ENCODE data around the gene SOBP. TPM values are rescaled to one million over a fixed set of nuclear protein-coding genes. Genes with fewer than 3 reads are reported as not detected.
A peak's percentile ranks its signal among the peaks of the same experiment; 100 is the strongest.

SOBP gene
- total RNA-seq, 1 donor from 2014 or later: 13.3 TPM

DNA sequence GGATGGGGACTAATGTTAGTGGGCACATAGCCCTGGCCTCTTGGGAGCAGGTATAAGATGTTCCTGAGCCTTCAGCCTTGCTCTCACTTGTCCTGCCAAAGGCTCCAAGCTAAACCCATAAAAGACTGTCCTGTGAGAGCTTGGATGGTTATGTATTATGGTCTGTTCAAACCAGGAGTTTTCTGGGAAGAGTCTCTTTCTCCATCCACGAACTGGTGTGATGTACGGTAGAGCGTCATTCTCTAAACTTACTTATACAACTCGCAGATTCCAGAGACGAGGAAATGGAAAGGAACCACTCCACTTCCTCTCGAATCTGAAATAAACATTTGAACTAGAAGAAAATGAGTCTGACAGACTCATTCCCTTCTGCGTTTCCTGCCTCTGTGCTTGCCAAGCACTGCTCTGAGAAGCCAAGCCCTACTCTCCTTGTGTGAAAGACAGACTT lies 5.3 kb downstream of the SOBP start:
- no peak for DNase-seq (ENCODE audit: extremely low spot score in 2 of 2)
- peaks cover 35% of the 10 kb centered on the region for H3K4me1 ChIP-seq
- H3K27ac ChIP-seq: peak overlapping the region; percentile 35
- no peaks in the 10 kb centered on the region for H3K9me3 ChIP-seq
- no peaks in the 10 kb centered on the region for H3K36me3 ChIP-seq
- peak overlapping the region in 1 of 2 donors; percentile 14 for H3K4me3 ChIP-seq
- intact Hi-C loops (cut with DNase I): loop anchor here (10.0 kb wide), 1 partner anchor 170 kb away; no protein-coding TSS in a partner anchor
- TF ChIP-seq POLR2A (IDR thresholded peaks at IDR 0.05) (no peak), POLR2AphosphoS5 (IDR thresholded peaks at IDR 0.05; ENCODE audit: insufficient read depth in 1 of 2, low read depth in 1 of 2) (no peak)
- TF ChIP-seq, protein P1, sequence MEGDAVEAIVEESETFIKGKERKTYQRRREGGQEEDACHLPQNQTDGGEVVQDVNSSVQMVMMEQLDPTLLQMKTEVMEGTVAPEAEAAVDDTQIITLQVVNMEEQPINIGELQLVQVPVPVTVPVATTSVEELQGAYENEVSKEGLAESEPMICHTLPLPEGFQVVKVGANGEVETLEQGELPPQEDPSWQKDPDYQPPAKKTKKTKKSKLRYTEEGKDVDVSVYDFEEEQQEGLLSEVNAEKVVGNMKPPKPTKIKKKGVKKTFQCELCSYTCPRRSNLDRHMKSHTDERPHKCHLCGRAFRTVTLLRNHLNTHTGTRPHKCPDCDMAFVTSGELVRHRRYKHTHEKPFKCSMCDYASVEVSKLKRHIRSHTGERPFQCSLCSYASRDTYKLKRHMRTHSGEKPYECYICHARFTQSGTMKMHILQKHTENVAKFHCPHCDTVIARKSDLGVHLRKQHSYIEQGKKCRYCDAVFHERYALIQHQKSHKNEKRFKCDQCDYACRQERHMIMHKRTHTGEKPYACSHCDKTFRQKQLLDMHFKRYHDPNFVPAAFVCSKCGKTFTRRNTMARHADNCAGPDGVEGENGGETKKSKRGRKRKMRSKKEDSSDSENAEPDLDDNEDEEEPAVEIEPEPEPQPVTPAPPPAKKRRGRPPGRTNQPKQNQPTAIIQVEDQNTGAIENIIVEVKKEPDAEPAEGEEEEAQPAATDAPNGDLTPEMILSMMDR (IDR thresholded peaks at IDR 0.05): no peak
- no peaks in the 10 kb centered on the region for H3K27me3 ChIP-seq

DNA sequence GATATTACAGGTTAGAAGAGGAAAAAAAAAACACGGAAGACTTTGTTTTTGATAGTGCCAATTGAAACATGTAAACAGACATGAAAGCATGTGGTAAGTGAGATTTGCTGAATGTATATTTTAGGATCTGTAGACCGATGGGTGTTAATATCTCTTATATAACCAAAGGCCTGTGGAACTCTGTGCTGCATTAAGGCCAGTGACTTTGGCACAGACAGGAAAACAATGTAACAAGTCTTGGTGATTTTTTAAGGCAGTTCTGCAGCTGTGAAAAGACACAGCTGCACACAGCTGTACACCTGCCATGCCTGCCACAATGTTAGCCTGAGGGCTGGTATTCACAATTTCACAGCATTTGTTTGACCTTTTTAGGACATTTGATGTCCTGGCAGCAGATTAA lies 6.1 kb downstream of the SOBP start:
- Histone ChIP-seq H3K9me3 (no peaks in the 10 kb centered on the region), H3K4me1 (peaks cover 31% of the 10 kb centered on the region), H3K4me3 (no peak overlapping the region), H3K27me3 (no peaks in the 10 kb centered on the region), H3K36me3 (no peaks in the 10 kb centered on the region), H3K27ac (peak overlapping the region; percentile 35)
- TF ChIP-seq, protein P1 (IDR thresholded peaks at IDR 0.05): no peak
- TF ChIP-seq POLR2AphosphoS5 (IDR thresholded peaks at IDR 0.05; ENCODE audit: insufficient read depth in 1 of 2, low read depth in 1 of 2) (no peak), POLR2A (IDR thresholded peaks at IDR 0.05) (no peak)
- intact Hi-C loops (cut with DNase I): loop anchor here (10.0 kb wide), 1 partner anchor 169 kb away; no protein-coding TSS in a partner anchor
- DNase-seq (ENCODE audit: extremely low spot score in 2 of 2): no peak

DNA sequence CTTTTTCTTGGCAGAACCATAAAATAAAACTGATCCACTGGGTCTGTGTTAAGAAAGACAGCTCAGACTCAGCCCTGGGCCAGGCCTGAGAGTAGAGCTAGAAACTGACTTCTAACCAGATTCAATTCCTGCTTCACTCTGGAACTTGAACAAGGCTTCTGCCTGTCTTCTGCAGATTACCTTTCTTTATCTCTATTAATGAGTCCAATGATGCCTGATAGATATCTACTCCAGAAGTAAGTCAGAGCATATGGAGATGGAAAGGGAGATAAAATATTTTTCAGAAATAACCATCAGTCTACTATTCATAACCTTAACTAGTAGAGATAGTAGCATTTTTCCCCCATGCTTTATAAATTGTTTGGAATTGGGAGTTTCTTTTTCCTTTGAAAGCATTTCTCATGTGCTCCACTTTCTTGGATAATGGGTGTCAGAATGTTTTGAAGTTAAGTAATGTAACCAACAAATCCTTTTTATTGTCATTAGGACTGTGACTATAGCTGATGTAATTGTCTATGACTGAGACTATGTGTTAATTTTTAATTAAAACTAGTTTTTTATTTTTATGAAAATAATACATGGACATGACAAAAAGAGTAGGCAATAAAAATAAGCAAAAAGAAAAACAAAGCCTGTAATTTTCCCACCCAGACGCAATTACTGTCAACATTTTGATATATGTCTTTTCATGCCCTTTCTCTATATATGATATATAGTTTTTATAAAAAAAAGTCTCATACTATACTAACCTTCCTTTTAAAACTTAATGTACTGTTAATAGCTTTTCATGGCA lies 7.2 kb downstream of the SOBP start:
- intact Hi-C loops (cut with DNase I): loop anchor here (10.0 kb wide), 1 partner anchor 168 kb away; no protein-coding TSS in a partner anchor
- Histone ChIP-seq H3K27me3 (no peaks in the 10 kb centered on the region), H3K27ac (no peak overlapping the region), H3K4me1 (peaks cover 31% of the 10 kb centered on the region), H3K36me3 (no peaks in the 10 kb centered on the region), H3K9me3 (no peaks in the 10 kb centered on the region), H3K4me3 (no peak overlapping the region)
- TF ChIP-seq, protein P1 (IDR thresholded peaks at IDR 0.05): no peak
- TF ChIP-seq POLR2A (IDR thresholded peaks at IDR 0.05): no peak
- TF ChIP-seq POLR2AphosphoS5 (IDR thresholded peaks at IDR 0.05; ENCODE audit: insufficient read depth in 1 of 2, low read depth in 1 of 2): no peak
- DNase-seq (ENCODE audit: extremely low spot score in 2 of 2): no peak

DNA sequence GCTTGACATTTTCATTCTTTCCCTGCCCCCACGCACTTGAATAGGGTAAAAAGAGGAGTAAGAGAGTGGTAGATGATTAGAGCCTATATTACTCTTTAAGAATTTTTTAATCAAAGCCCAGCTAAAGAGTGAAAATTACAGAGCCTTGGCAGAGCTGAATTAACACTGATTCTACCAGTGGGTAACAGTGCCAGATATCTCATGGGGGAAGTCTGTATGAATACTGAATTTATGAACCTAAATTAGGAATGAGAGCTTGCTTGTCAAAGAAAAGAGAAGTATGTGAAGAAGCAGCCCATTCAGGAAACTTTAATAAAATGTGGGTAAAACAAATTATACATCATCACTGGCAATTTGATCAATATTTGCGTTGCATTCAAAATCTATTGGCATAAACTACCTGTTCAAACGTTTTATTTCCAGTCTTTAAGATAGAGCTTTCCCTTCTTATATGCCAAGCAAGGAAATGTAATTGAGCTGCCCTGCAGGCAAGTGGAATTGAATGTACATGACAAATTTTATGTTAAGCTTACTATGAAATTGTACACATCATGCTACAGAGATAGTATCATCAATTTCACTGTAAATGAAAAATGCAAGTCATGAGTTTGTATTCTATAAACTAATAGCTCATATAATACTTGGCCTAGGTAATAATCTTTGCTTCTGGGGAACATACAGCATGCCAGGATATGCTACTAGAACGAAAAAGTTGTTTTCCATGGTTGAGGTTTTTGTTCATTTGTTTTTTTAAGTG lies 14.5 kb downstream of the SOBP start:
- H3K36me3 ChIP-seq: peaks cover 0 to 5% of the 10 kb centered on the region in 2 donors
- no peaks in the 10 kb centered on the region for H3K4me1 ChIP-seq
- H3K4me3 ChIP-seq: no peak overlapping the region
- no peak for TF ChIP-seq POLR2AphosphoS5 (IDR thresholded peaks at IDR 0.05; ENCODE audit: insufficient read depth in 1 of 2, low read depth in 1 of 2)
- TF ChIP-seq, protein P1 (IDR thresholded peaks at IDR 0.05): no peak
- no peak for TF ChIP-seq POLR2A (IDR thresholded peaks at IDR 0.05)
- DNase-seq (ENCODE audit: extremely low spot score in 2 of 2): no peak
- intact Hi-C loops (cut with DNase I): no loop called here
- H3K27me3 ChIP-seq: no peaks in the 10 kb centered on the region
- no peak overlapping the region for H3K27ac ChIP-seq
- no peaks in the 10 kb centered on the region for H3K9me3 ChIP-seq

All from vagina (tissue), 2 donors.